Lower lobe of right lung (tissue), 2 donors: Measurements from ENCODE around the gene PRRX2. TPM values are rescaled to one million over a fixed set of nuclear protein-coding genes. Genes with fewer than 3 reads are reported as not detected.

Experiments used
- ATAC-seq, 2 donors: fragments of 200-7000 bp; cut with Tn5 transposase; one replicate each; pipeline ENCODE4 v1.9.1; 2020 to 2022; ENCODE audit warnings: mild to moderate bottlenecking in 2 of 2, moderate library complexity in 2 of 2
- DNase-seq: peaks from one replicate; pipeline ENCODE4 v3.0.0-alpha.2; 2020
- H3K27ac ChIP-seq: fragments of 200-600 bp; one replicate; pipeline ENCODE4 v1.8.0; 2022
- H3K27me3 ChIP-seq: fragments of 200-600 bp; one replicate; pipeline ENCODE4 v1.8.0; 2022; ENCODE audit warnings: low read depth
- H3K36me3 ChIP-seq: fragments of 200-600 bp; one replicate; pipeline ENCODE4 v1.8.0; 2022; ENCODE audit warnings: mild to moderate bottlenecking
- H3K4me1 ChIP-seq: fragments of 200-600 bp; one replicate; pipeline ENCODE4 v1.8.0; 2022
- H3K4me3 ChIP-seq: fragments of 200-600 bp; one replicate; pipeline ENCODE4 v1.8.0; 2022; ENCODE audit warnings: mild to moderate bottlenecking
- H3K9me3 ChIP-seq: fragments of 200-600 bp; one replicate; pipeline ENCODE4 v1.8.0; 2022
- CTCF ChIP-seq: fragments of 200-600 bp; IDR thresholded peaks from one replicate; pipeline ENCODE4 v1.8.0; 2022; ENCODE audit warnings: antibody characterized with exemption, mild to moderate bottlenecking
- intact Hi-C: fragments of 100-400 bp; cut with DNase I; formaldehyde crosslinking; loops from one replicate; pipeline ENCODE4 v1.11.0; 2022
- total RNA-seq: library from RNA; stranded (reverse); fragmentation: NEBNext Ultra II Directional; extraction: Animal tissue kit (Norgen Biotek cat#: 25700); gene quantifications from one replicate; pipeline ENCODE4 v1.2.1, GENCODE V29; 2021
- donor health status: DM: no; HTN: yes; CAD: no; lungs with severe emphysema.

PRRX2 gene
- total RNA-seq, 1 donor from 2014 or later: 2.5 TPM

GRCh38 chr9:129624168-129624759 is 41.2 kb upstream of the PRRX2 start:
- Histone ChIP-seq H3K27ac (no peak overlapping the region), H3K36me3 (no peaks in the 10 kb centered on the region), H3K27me3 (peaks cover 14% of the 10 kb centered on the region), H3K4me1 (peaks cover 50% of the 10 kb centered on the region), H3K9me3 (no peaks in the 10 kb centered on the region), H3K4me3 (no peak overlapping the region)
- DNase-seq (no peak), ATAC-seq (peak; percentile 3 to 19)
- peak; percentile 74 for TF ChIP-seq CTCF
- intact Hi-C loops: no loop called here

GRCh38 chr9:129624947-129625346 is 40.5 kb upstream of the PRRX2 start:
- H3K4me1 ChIP-seq: peaks cover 54% of the 10 kb centered on the region
- peak overlapping the region; percentile 87 for H3K27ac ChIP-seq
- H3K9me3 ChIP-seq: no peaks in the 10 kb centered on the region
- DNase-seq (no peak), ATAC-seq (peak in 1 of 2 donors; percentile 5)
- TF ChIP-seq CTCF: no peak
- H3K4me3 ChIP-seq: no peak overlapping the region
- intact Hi-C loops: no loop called here
- peaks cover 14% of the 10 kb centered on the region for H3K27me3 ChIP-seq
- H3K36me3 ChIP-seq: no peaks in the 10 kb centered on the region

GRCh38 chr9:129626079-129626624 is 39.3 kb upstream of the PRRX2 start, which contains the start of gene NTMT1:
TSS of gene NTMT1 (plus strand) at chr9:129626163. CDS start at chr9:129632704, 6,541 bp downstream.
- Histone ChIP-seq H3K4me3 (peak within 1 kb of the TSS; percentile 77), H3K27me3 (peaks cover 3% of the 10 kb centered on the region), H3K36me3 (no peaks in the 10 kb centered on the region), H3K9me3 (no peaks in the 10 kb centered on the region), H3K4me1 (peaks cover 59% of the 10 kb centered on the region), H3K27ac (peak within 1 kb of the TSS; percentile 87)
- ATAC-seq: peak; percentile 96 to 97
- TF ChIP-seq CTCF: no peak
- intact Hi-C loops: no loop called here
- peak; percentile 92 for DNase-seq

- Histone ChIP-seq H3K9me3 (no peaks in the 10 kb centered on the region), H3K4me1 (peaks cover 62% of the 10 kb centered on the region), H3K36me3 (no peaks in the 10 kb centered on the region), H3K4me3 (peak overlapping the region; percentile 77), H3K27ac (peak overlapping the region; percentile 87), H3K27me3 (no peaks in the 10 kb centered on the region)
- intact Hi-C loops: no loop called here
- ATAC-seq: peak; percentile 6 to 10
- TF ChIP-seq CTCF: no peak
- DNase-seq: no peak
Observed at GRCh38 chr9:129626625-129627284, 38.7 kb upstream of the PRRX2 start.

- H3K4me3 ChIP-seq: peak overlapping the region; percentile 77
- intact Hi-C loops: no loop called here
- peaks cover 62% of the 10 kb centered on the region for H3K4me1 ChIP-seq
- DNase-seq (no peak), ATAC-seq (no peak)
- H3K27me3 ChIP-seq: no peaks in the 10 kb centered on the region
- H3K36me3 ChIP-seq: peaks cover 5% of the 10 kb centered on the region
- no peak for TF ChIP-seq CTCF
- H3K9me3 ChIP-seq: no peaks in the 10 kb centered on the region
- peak overlapping the region; percentile 87 for H3K27ac ChIP-seq
Observed at GRCh38 chr9:129627556-129628440, 37.6 kb upstream of the PRRX2 start.
